IPS-15b (cell line): ENCODE data around the gene SMU1.

ENCODE experiments used
- H3K27me3 ChIP-seq: one replicate; pipeline ENCODE4 v1.6.1; 2013; ENCODE audit warnings: low read length; ENCODE audit not compliant: control insufficient read depth, insufficient read depth
- H3K36me3 ChIP-seq: one replicate; pipeline ENCODE4 v1.6.1; 2013; ENCODE audit warnings: low read length; ENCODE audit not compliant: control insufficient read depth, insufficient read depth
- H3K4me1 ChIP-seq: one replicate; pipeline ENCODE4 v1.6.1; 2013; ENCODE audit warnings: mild to moderate bottlenecking, low read length; ENCODE audit not compliant: control insufficient read depth, insufficient read depth
- H3K4me3 ChIP-seq: one replicate; pipeline ENCODE4 v1.5.1; 2013; ENCODE audit warnings: low read depth, low read length
- H3K9ac ChIP-seq: one replicate; pipeline ENCODE4 v1.6.1; 2013; ENCODE audit warnings: low read depth, mild to moderate bottlenecking, low read length
- H3K9me3 ChIP-seq: one replicate; pipeline ENCODE4 v1.6.1; 2013; ENCODE audit warnings: mild to moderate bottlenecking, low read length; ENCODE audit not compliant: control insufficient read depth, insufficient read depth

Gene SMU1

DNA sequence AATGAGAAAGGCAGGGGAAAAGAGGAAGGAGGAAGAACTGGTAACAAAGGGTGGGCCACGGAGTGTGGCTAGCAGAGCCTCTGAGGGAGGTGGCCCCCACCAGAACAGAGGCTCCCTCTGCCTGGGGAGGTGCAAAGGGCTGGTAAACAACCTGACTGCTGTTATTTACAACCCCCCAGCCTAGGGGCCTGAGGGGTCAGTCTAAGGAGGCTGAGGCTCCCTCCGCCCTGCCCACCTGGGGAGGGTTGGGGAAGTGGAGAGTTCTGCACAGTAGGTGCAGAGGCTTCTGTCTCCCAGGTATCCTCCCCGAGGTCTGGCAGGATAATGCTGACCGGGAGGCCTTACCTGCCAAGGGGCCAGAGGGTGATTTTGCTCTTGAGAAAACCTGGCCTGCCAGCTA is 35.6 kb upstream of the SMU1 start:
- H3K4me3 ChIP-seq = no peak overlapping the region
- H3K27me3 ChIP-seq = no peaks in the 10 kb centered on the region
- H3K9ac ChIP-seq = no peak overlapping the region
- H3K36me3 ChIP-seq = no peaks in the 10 kb centered on the region
- H3K9me3 ChIP-seq = no peaks in the 10 kb centered on the region
- peaks cover 13% of the 10 kb centered on the region for H3K4me1 ChIP-seq

GRCh38 chr9:33111631-33112030 is 35.2 kb upstream of the SMU1 start:
- Histone ChIP-seq H3K9ac (no peak overlapping the region), H3K9me3 (no peaks in the 10 kb centered on the region), H3K4me1 (peaks cover 16% of the 10 kb centered on the region), H3K27me3 (no peaks in the 10 kb centered on the region), H3K36me3 (no peaks in the 10 kb centered on the region), H3K4me3 (no peak overlapping the region)

DNA sequence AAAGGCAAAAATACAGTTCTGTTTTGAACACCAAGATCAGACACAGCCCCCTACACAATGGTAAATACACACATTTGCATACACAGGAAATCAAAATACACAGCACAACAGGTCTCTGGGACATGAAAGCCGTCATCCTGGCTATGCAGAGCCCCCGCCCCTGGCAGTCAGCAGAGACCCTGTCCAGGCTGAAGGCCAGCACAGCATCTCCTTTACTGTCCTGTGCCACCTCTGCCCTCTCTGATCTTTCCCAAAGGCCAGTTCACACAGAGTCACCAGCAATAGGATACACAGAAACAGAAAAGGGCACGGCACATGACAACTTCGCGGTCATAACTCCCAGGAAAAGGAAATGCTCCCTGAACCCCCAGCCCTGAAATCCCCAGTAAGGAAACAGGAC is 34.2 kb upstream of the SMU1 start:
- no peaks in the 10 kb centered on the region for H3K9me3 ChIP-seq
- H3K9ac ChIP-seq = no peak overlapping the region
- H3K27me3 ChIP-seq = no peaks in the 10 kb centered on the region
- H3K36me3 ChIP-seq = no peaks in the 10 kb centered on the region
- no peak overlapping the region for H3K4me3 ChIP-seq
- peaks cover 16% of the 10 kb centered on the region for H3K4me1 ChIP-seq

DNA sequence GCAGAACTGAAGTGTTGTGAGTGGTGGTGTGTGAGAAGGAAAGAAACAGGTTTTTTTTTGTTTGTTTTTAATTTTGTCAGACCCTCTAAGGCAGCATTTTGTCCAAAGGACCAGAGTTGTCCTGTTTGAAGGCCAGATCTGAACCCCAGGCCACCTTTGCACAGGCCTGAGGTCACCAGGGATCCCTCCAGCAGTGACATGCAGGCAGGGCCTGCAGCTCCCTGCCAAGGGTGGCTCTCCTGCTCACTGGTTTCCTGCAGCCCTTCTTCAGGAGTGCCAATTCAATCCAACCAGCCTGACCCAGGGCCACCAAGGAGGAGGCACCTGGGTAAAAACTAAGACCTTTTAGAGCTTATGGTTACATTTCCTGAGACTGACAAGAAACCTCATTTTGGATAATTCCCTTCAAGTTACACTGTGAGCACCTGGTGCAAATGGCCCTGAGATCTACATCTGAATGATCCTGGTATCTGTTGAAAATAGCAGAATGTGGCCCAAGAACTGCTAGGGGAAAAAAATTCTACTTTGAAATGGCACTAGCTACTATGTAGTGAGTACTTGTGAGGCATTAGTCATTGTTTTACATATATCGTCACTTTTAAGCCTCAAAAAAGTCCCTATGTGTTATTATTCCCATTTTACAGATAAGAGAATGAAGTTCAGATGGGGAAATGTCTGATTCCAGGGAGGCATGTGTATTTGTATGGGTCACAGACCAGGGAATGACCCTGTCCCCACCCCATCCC is 33.5 kb upstream of the SMU1 start:
- Histone ChIP-seq H3K9me3 (no peaks in the 10 kb centered on the region), H3K4me3 (no peak overlapping the region), H3K36me3 (no peaks in the 10 kb centered on the region), H3K9ac (no peak overlapping the region), H3K27me3 (no peaks in the 10 kb centered on the region), H3K4me1 (peaks cover 16% of the 10 kb centered on the region)

- no peaks in the 10 kb centered on the region for H3K9me3 ChIP-seq
- H3K4me1 ChIP-seq = peaks cover 16% of the 10 kb centered on the region
- no peaks in the 10 kb centered on the region for H3K27me3 ChIP-seq
- no peak overlapping the region for H3K9ac ChIP-seq
- no peak overlapping the region for H3K4me3 ChIP-seq
- no peaks in the 10 kb centered on the region for H3K36me3 ChIP-seq
Measured at GRCh38 chr9:33109097-33109496, 32.6 kb upstream of the SMU1 start.

GRCh38 chr9:33108472-33108871 is 32.0 kb upstream of the SMU1 start:
- H3K9ac ChIP-seq = no peak overlapping the region
- no peaks in the 10 kb centered on the region for H3K9me3 ChIP-seq
- no peak overlapping the region for H3K4me3 ChIP-seq
- H3K27me3 ChIP-seq = no peaks in the 10 kb centered on the region
- no peaks in the 10 kb centered on the region for H3K36me3 ChIP-seq
- H3K4me1 ChIP-seq = peaks cover 16% of the 10 kb centered on the region

DNA sequence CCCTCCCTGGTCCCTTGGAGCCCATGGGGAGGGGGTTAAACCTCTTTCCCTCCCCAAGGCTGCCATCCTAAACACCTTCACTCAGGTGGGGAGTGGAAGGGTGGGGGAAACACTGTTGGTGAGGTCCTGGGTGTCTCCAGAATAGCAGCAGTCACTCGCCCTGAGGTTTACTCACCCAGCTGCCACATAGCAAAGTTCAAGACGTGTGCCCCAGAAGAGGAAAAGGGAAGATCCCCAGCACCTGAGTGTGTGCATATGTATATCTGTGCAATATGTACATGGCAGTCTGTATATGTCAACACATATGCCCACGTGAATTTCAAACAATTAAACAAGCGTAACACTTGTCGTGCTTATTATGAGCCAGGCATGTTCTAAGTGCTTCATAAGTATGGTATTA is 31.3 kb upstream of the SMU1 start:
- H3K36me3 ChIP-seq = no peaks in the 10 kb centered on the region
- H3K4me1 ChIP-seq = peaks cover 16% of the 10 kb centered on the region
- H3K27me3 ChIP-seq = no peaks in the 10 kb centered on the region
- H3K9ac ChIP-seq = no peak overlapping the region
- no peaks in the 10 kb centered on the region for H3K9me3 ChIP-seq
- H3K4me3 ChIP-seq = no peak overlapping the region

- no peak overlapping the region for H3K4me3 ChIP-seq
- no peaks in the 10 kb centered on the region for H3K27me3 ChIP-seq
- H3K9me3 ChIP-seq = no peaks in the 10 kb centered on the region
- no peaks in the 10 kb centered on the region for H3K36me3 ChIP-seq
- H3K9ac ChIP-seq = no peak overlapping the region
- peaks cover 12% of the 10 kb centered on the region for H3K4me1 ChIP-seq
Measured at GRCh38 chr9:33106827-33107621, 30.6 kb upstream of the SMU1 start.

GRCh38 chr9:33106372-33106771 is 29.9 kb upstream of the SMU1 start:
- no peak overlapping the region for H3K4me3 ChIP-seq
- no peaks in the 10 kb centered on the region for H3K9me3 ChIP-seq
- no peaks in the 10 kb centered on the region for H3K27me3 ChIP-seq
- H3K4me1 ChIP-seq = peaks cover 7% of the 10 kb centered on the region
- H3K36me3 ChIP-seq = no peaks in the 10 kb centered on the region
- H3K9ac ChIP-seq = no peak overlapping the region

DNA sequence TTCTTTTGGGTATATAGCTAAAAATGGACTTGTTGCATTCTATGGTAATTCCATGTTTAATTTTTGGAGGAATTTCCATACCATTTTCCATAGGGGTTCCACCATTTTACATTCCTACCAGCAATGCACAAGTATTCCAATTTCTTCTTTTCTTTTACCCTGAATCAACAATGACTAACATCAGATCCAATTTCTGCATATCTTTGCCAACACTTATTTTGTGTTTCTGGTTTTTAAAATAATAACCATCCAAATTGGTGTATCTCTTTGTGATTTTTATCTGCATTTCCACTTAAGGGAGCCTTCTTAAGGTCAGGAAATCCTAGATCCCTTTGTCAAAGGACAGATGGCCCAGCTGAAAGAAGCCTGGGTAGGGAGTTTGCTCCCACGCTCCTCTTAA is 29.5 kb upstream of the SMU1 start:
- no peaks in the 10 kb centered on the region for H3K36me3 ChIP-seq
- no peak overlapping the region for H3K4me3 ChIP-seq
- no peaks in the 10 kb centered on the region for H3K27me3 ChIP-seq
- peaks cover 6% of the 10 kb centered on the region for H3K4me1 ChIP-seq
- no peaks in the 10 kb centered on the region for H3K9me3 ChIP-seq
- H3K9ac ChIP-seq = no peak overlapping the region

GRCh38 chr9:33105504-33105903 is 29.0 kb upstream of the SMU1 start:
- H3K9me3 ChIP-seq = no peaks in the 10 kb centered on the region
- H3K9ac ChIP-seq = no peak overlapping the region
- H3K36me3 ChIP-seq = no peaks in the 10 kb centered on the region
- no peaks in the 10 kb centered on the region for H3K27me3 ChIP-seq
- peaks cover 6% of the 10 kb centered on the region for H3K4me1 ChIP-seq
- H3K4me3 ChIP-seq = no peak overlapping the region

- Histone ChIP-seq H3K36me3 (no peaks in the 10 kb centered on the region), H3K9ac (no peak overlapping the region), H3K4me1 (peaks cover 6% of the 10 kb centered on the region), H3K27me3 (no peaks in the 10 kb centered on the region), H3K4me3 (no peak overlapping the region), H3K9me3 (no peaks in the 10 kb centered on the region)
Measured at GRCh38 chr9:33104401-33104800, 27.9 kb upstream of the SMU1 start.
